SK-N-SH (cell line): Measurements from ENCODE around the gene FAM133A. TPM values are rescaled to one million over a fixed set of nuclear protein-coding genes. Genes with fewer than 3 reads are reported as not detected.

Experiments used
- CTCF ChIA-PET: fragments of 300-600, 350-600 bp; formaldehyde crosslinking; extraction: SDS; loops from one replicate; lab custom pipeline; 2021; lab: Yijun Ruan, JAX
- POLR2A ChIA-PET: fragments of 350-600 bp; sonication (Branson Sonifier 250); formaldehyde crosslinking; extraction: SDS; loops from one replicate; lab custom pipeline; 2020; ENCODE audit warnings: antibody characterized with exemption, inconsistent platforms; lab: Yijun Ruan, JAX
- DNase-seq: peaks from one replicate; pipeline ENCODE4 v3.0.0; 2012
- H2AFZ ChIP-seq: fragments of 200-600 bp; sonication (generic); 2 replicates; pipeline ENCODE4 v1.8.1; 2016; ENCODE audit warnings: antibody characterized with exemption, mild to moderate bottlenecking, low read depth
- H3F3A ChIP-seq: fragments of 200-600 bp; sonication (generic); replicated peaks from 2 replicates; pipeline ENCODE3; 2016; ENCODE audit warnings: antibody characterized with exemption, mild to moderate bottlenecking; ENCODE audit not compliant: insufficient read depth
- H3K27ac ChIP-seq, 2 experiments: fragments of 200-500 bp in 1 of 2; fragments of 200-600 bp in 1 of 2; sonication (Bioruptor generic) in 1 of 2; sonication (generic), shearing (Covaris generic) in 1 of 2; 2 replicates each; pipeline versions ENCODE4 v1.5.1 to v1.6.1; 2014 to 2016; ENCODE audit warnings: low read depth in 2 of 2, inconsistent platforms in 1 of 2, low read length in 1 of 2, mild to moderate bottlenecking in 1 of 2, mixed read lengths in 1 of 2
- H3K27me3 ChIP-seq: fragments of 200-600 bp; sonication (generic), shearing (Covaris generic); 2 replicates; pipeline ENCODE4 v1.6.1; 2016; ENCODE audit warnings: mixed run types; ENCODE audit not compliant: insufficient read depth
- H3K36me3 ChIP-seq, 2 experiments: fragments of 200-500 bp in 1 of 2; fragments of 200-600 bp in 1 of 2; sonication (Bioruptor generic) in 1 of 2; sonication (generic) in 1 of 2; replicated peaks in 1 of 2; 2 replicates each; pipeline versions ENCODE3 to v1.5.1; 2014 to 2016; ENCODE audit warnings: low read length in 1 of 2, mild to moderate bottlenecking in 1 of 2; ENCODE audit not compliant: insufficient read depth in 2 of 2, control insufficient read depth in 1 of 2
- H3K4me1 ChIP-seq, 2 experiments: fragments of 200-500 bp in 1 of 2; fragments of 200-600 bp in 1 of 2; sonication (Bioruptor generic) in 1 of 2; sonication (generic), shearing (Covaris generic) in 1 of 2; 2 replicates each; pipeline versions ENCODE4 v1.5.1 to v1.6.1; 2014 to 2016; ENCODE audit warnings: low read depth in 1 of 2, low read length in 1 of 2, mixed run types in 1 of 2; ENCODE audit not compliant: insufficient read depth in 2 of 2, control insufficient read depth in 1 of 2
- H3K4me2 ChIP-seq: fragments of 200-600 bp; sonication (generic), shearing (Covaris generic); 2 replicates; pipeline ENCODE4 v1.6.1; 2017; ENCODE audit warnings: mixed run types
- H3K4me3 ChIP-seq, 2 experiments: fragments of 200-500 bp in 1 of 2; fragments of 200-600 bp in 1 of 2; sonication (Bioruptor generic) in 1 of 2; sonication (generic), shearing (Covaris generic) in 1 of 2; 2 replicates each; pipeline versions ENCODE4 v1.5.1 to v1.8.1; 2014 to 2016; ENCODE audit warnings: low read depth in 2 of 2, inconsistent platforms in 1 of 2, low read length in 1 of 2, mild to moderate bottlenecking in 1 of 2, mixed read lengths in 1 of 2, moderate library complexity in 1 of 2
- H3K79me2 ChIP-seq: fragments of 200-600 bp; sonication (generic); 2 replicates; pipeline ENCODE4 v1.8.1; 2017; ENCODE audit warnings: mild to moderate bottlenecking; ENCODE audit not compliant: insufficient read depth
- H3K9ac ChIP-seq: fragments of 200-600 bp; sonication (generic); 2 replicates; pipeline ENCODE4 v1.6.1; 2017; ENCODE audit warnings: mixed run types
- H3K9me2 ChIP-seq: fragments of 200-600 bp; sonication (generic); 2 replicates; pipeline ENCODE4 v1.6.1; 2017; ENCODE audit warnings: mixed run types
- H3K9me3 ChIP-seq: fragments of 200-600 bp; sonication (generic); 2 replicates; pipeline ENCODE4 v1.6.1; 2017; ENCODE audit warnings: mixed run types, mild to moderate bottlenecking, moderate library complexity
- H4K20me1 ChIP-seq: fragments of 200-600 bp; sonication (generic); 2 replicates; pipeline ENCODE4 v1.6.1; 2017; ENCODE audit warnings: mild to moderate bottlenecking, mixed run types; ENCODE audit not compliant: insufficient read depth
- CHD2 ChIP-seq: fragments of 150-350 bp; IDR thresholded peaks from 2 replicates; pipeline ENCODE4 v1.6.1; 2018; ENCODE audit warnings: low read length; ENCODE audit not compliant: partially characterized antibody
- CTCF ChIP-seq: fragments of 200-600 bp; sonication (generic); IDR thresholded peaks from 2 replicates; pipeline ENCODE4 v1.6.1; 2017; ENCODE audit warnings: antibody characterized with exemption, mild to moderate bottlenecking, moderate library complexity
- ELF1 ChIP-seq: IDR thresholded peaks from 2 replicates; pipeline ENCODE4 v1.4.0; 2012
- EP300 ChIP-seq, 2 experiments: IDR thresholded peaks; 2 replicates each; pipeline versions ENCODE4 v1.4.0 to v1.6.1; 2012; ENCODE audit warnings: borderline replicate concordance in 1 of 2, low read depth in 1 of 2, low read length in 1 of 2
- EZH2phosphoT487 ChIP-seq: fragments of 200-600 bp; sonication (generic); IDR thresholded peaks from 2 replicates; pipeline ENCODE4 v1.6.1; 2017; ENCODE audit warnings: low read depth, mixed run types, mild to moderate bottlenecking, antibody characterized with exemption, moderate library complexity, borderline replicate concordance
- FOSL2 ChIP-seq: IDR thresholded peaks from 2 replicates; pipeline ENCODE4 v1.4.0; 2012; ENCODE audit warnings: low read depth, mild to moderate bottlenecking, moderate library complexity, borderline replicate concordance
- FOXM1 ChIP-seq: IDR thresholded peaks from 2 replicates; pipeline ENCODE4 v1.4.0; 2012; ENCODE audit warnings: low read depth, mild to moderate bottlenecking
- GATA2 ChIP-seq: sonication (generic); formaldehyde crosslinking; IDR thresholded peaks from 2 replicates; pipeline ENCODE4 v1.5.0; 2020; ENCODE audit warnings: mild to moderate bottlenecking, missing genetic modification reagents
- IRF3 ChIP-seq: fragments of 150-350 bp; IDR thresholded peaks from 2 replicates; pipeline ENCODE4 v1.6.1; 2016; ENCODE audit warnings: mild to moderate bottlenecking, low read depth, low read length
- JUND ChIP-seq: IDR thresholded peaks from 2 replicates; pipeline ENCODE4 v1.4.0; 2012
- MAX ChIP-seq: IDR thresholded peaks from 2 replicates; pipeline ENCODE4 v1.4.0; 2012; ENCODE audit warnings: low read depth
- MXI1 ChIP-seq: IDR thresholded peaks from 2 replicates; pipeline ENCODE4 v1.6.1; 2012; ENCODE audit warnings: mild to moderate bottlenecking, low read depth, low read length, improper control_type of control experiment
- NFIC ChIP-seq: IDR thresholded peaks from 2 replicates; pipeline ENCODE4 v1.4.0; 2012; ENCODE audit warnings: borderline replicate concordance
- NRF1 ChIP-seq: IDR thresholded peaks from 2 replicates; pipeline ENCODE4 v1.6.1; 2012; ENCODE audit warnings: low read depth, mild to moderate bottlenecking, low read length
- PBX3 ChIP-seq: IDR thresholded peaks from 2 replicates; pipeline ENCODE4; 2012
- POLR2AphosphoS5 ChIP-seq: IDR thresholded peaks from 2 replicates; pipeline ENCODE4 v1.6.1; 2012; ENCODE audit warnings: low read depth, low read length
- RCOR1 ChIP-seq: fragments of 150-350 bp; IDR thresholded peaks from 2 replicates; pipeline ENCODE4 v1.6.1; 2017; ENCODE audit warnings: antibody characterized with exemption, low read length
- RFX5 ChIP-seq: IDR thresholded peaks from 2 replicates; pipeline ENCODE4 v1.6.1; 2012; ENCODE audit warnings: mild to moderate bottlenecking, improper control_type of control experiment, low read length
- SIN3A ChIP-seq: IDR thresholded peaks from 2 replicates; pipeline ENCODE4 v1.6.1; 2012; ENCODE audit warnings: low read depth, mild to moderate bottlenecking, low read length, moderate library complexity, borderline replicate concordance
- TCF12 ChIP-seq: IDR thresholded peaks from 2 replicates; pipeline ENCODE4 v1.4.0; 2012
- USF2 ChIP-seq: fragments of 150-350 bp; IDR thresholded peaks from 2 replicates; pipeline ENCODE4 v1.6.1; 2017; ENCODE audit warnings: antibody characterized with exemption, low read length, low read depth, borderline replicate concordance
- YY1 ChIP-seq: IDR thresholded peaks from 2 replicates; pipeline ENCODE4 v1.4.0; 2012; ENCODE audit warnings: low read depth, mild to moderate bottlenecking
- WGBS: methylation state at CpG from one replicate; pipeline ENCODE4 v1.1.6; 2017; ENCODE audit warnings: low lambda C conversion rate; 5-methylcytosine and 5-hydroxymethylcytosine counted together
- polyA plus RNA-seq, 3 experiments: library from polyadenylated mRNA; depleted of rRNA; stranded (reverse); fragments of >200 nt; gene quantifications; 2 replicates each; pipeline ENCODE4 v1.2.3, GENCODE V29; 2012

The FAM133A gene
- 0.03 and 0.05 TPM in 2 replicates for polyA plus RNA-seq (2012; rRNA removed)
- 0.08 and 0.15 TPM in 2 replicates for polyA plus RNA-seq (2012; cell fraction: cytosol; rRNA removed)
- polyA plus RNA-seq (2012; cell fraction: nucleus; rRNA removed): 0.02 and 0.05 TPM in 2 replicates

- CTCF ChIA-PET: no interaction called here
- Histone ChIP-seq H3K79me2 (no peaks in the 10 kb centered on the region), H4K20me1 (no peaks in the 10 kb centered on the region), H3K27ac (peak within 1 kb of the TSS; percentile 30 to 64), H3K4me1 (no peaks in the 10 kb centered on the region), H3K4me3 (peak within 1 kb of the TSS; percentile 74 to 83), H3K9me3 (no peaks in the 10 kb centered on the region), H3K9ac (peak within 1 kb of the TSS; percentile 65), H3K36me3 (no peaks in the 10 kb centered on the region), H3K9me2 (no peaks in the 10 kb centered on the region), H3F3A (peaks cover 4% of the 10 kb centered on the region), H2AFZ (peak within 1 kb of the TSS; percentile 79), H3K4me2 (peak within 1 kb of the TSS; percentile 82), H3K27me3 (no peaks in the 10 kb centered on the region)
- TF ChIP-seq IRF3 (no peak), TCF12 (peak; percentile 48), PBX3 (peak; percentile 9; the same call in 1 of the 2 replicates), EZH2phosphoT487 (no peak), ELF1 (no peak), FOSL2 (no peak), EP300 (IDR thresholded peaks at IDR 0.05; ENCODE audit: borderline replicate concordance in 1 of 2, low read depth in 1 of 2, low read length in 1 of 2) (no peak), RCOR1 (0 out of 2 replicates have a peak, but pooled peaks have one; percentile 26), MAX (no peak), POLR2AphosphoS5 (no peak), JUND (no peak)
- peak; percentile 28 for DNase-seq
- WGBS: 2% methylated on average over 11 of the region's 11 CpGs
- POLR2A ChIA-PET: no interaction called here
Observed at GRCh38 chrX:93673869-93674271, at the start of gene FAM133A. Gene FAM133A (plus strand): TSS chrX:93674206. CDS start chrX:93709420, 35,214 bp downstream.

GRCh38 chrX:93637591-93637990 lies 36.4 kb upstream of the FAM133A start:
- Histone ChIP-seq H2AFZ (no peak overlapping the region), H3K9ac (no peak overlapping the region), H3K9me3 (no peaks in the 10 kb centered on the region), H3K4me2 (no peak overlapping the region), H3K36me3 (no peaks in the 10 kb centered on the region), H3K79me2 (no peaks in the 10 kb centered on the region), H3K4me3 (no peak overlapping the region), H4K20me1 (no peaks in the 10 kb centered on the region), H3F3A (no peaks in the 10 kb centered on the region), H3K27me3 (no peaks in the 10 kb centered on the region), H3K4me1 (no peaks in the 10 kb centered on the region), H3K27ac (no peak overlapping the region), H3K9me2 (no peaks in the 10 kb centered on the region)
- WGBS: 0% methylated on average over 2 of the region's 2 CpGs
- no peak for DNase-seq
- POLR2A ChIA-PET: no interaction called here
- CTCF ChIA-PET: no interaction called here
- no peak for TF ChIP-seq ELF1
- TF ChIP-seq MXI1: no peak
- TF ChIP-seq USF2: no peak
- TF ChIP-seq RCOR1: no peak
- TF ChIP-seq RFX5: no peak
- TF ChIP-seq CTCF: no peak
- TF ChIP-seq SIN3A: no peak
- TF ChIP-seq NRF1: no peak
- no peak for TF ChIP-seq CHD2
- TF ChIP-seq NFIC: no peak
- TF ChIP-seq PBX3: no peak
- no peak for TF ChIP-seq TCF12
- TF ChIP-seq MAX: no peak
- TF ChIP-seq YY1: no peak
- no peak for TF ChIP-seq JUND
- no peak for TF ChIP-seq FOXM1
- no peak for TF ChIP-seq GATA2
- no peak for TF ChIP-seq POLR2AphosphoS5
